Natural killer cell (primary cell): ENCODE measurements around the gene LDB2. TPM values are rescaled to one million over a fixed set of nuclear protein-coding genes. Genes with fewer than 3 reads are reported as not detected.

Experiments
- ATAC-seq, 3 donors: fragments of 150-1000 bp in 2 of 3; fragments of 200-7000 bp in 1 of 3; cut with Tn5 transposase; 1 replicate in 1 of 3; 2 replicates in 2 of 3; pipeline ENCODE4 v1.10.0; 2021; ENCODE audit warnings: mild to moderate bottlenecking in 2 of 3, moderate library complexity in 2 of 3
- DNase-seq, 2 donors: peaks; one replicate each; pipeline versions ENCODE4 v3.0.0 to v3.0.0-alpha.2; 2013 to 2021; ENCODE audit warnings: mixed read lengths in 1 of 2
- H3K27ac ChIP-seq: one replicate; pipeline ENCODE4 v1.5.1; 2013; ENCODE audit warnings: mild to moderate bottlenecking, low read length
- H3K27me3 ChIP-seq: one replicate; pipeline ENCODE4 v1.6.1; 2013; ENCODE audit warnings: low read length; ENCODE audit not compliant: control insufficient read depth, insufficient read depth
- H3K36me3 ChIP-seq: one replicate; pipeline ENCODE4 v1.6.1; 2013; ENCODE audit warnings: low read length; ENCODE audit not compliant: control insufficient read depth, insufficient read depth
- H3K4me1 ChIP-seq: one replicate; pipeline ENCODE4 v1.6.1; 2013; ENCODE audit warnings: low read length; ENCODE audit not compliant: control insufficient read depth, insufficient read depth
- H3K4me3 ChIP-seq: one replicate; pipeline ENCODE4 v1.5.1; 2013; ENCODE audit warnings: low read length
- H3K9me3 ChIP-seq: one replicate; pipeline ENCODE4 v1.6.1; 2013; ENCODE audit warnings: low read length; ENCODE audit not compliant: control insufficient read depth, insufficient read depth
- H3K27ac Mint-ChIP-seq, 2 donors: one replicate each; pipeline ENCODE4 v1.8.0; 2022; ENCODE audit warnings: mild to moderate bottlenecking in 2 of 2, mixed read lengths in 2 of 2, moderate library complexity in 1 of 2
- H3K27me3 Mint-ChIP-seq, 2 donors: one replicate each; pipeline ENCODE4 v1.8.0; 2022; ENCODE audit warnings: low read depth in 2 of 2, mixed read lengths in 2 of 2
- H3K36me3 Mint-ChIP-seq: one replicate; pipeline ENCODE4 v1.8.0; 2022; ENCODE audit warnings: mixed read lengths
- H3K4me1 Mint-ChIP-seq, 2 donors: one replicate each; pipeline ENCODE4 v1.8.0; 2022; ENCODE audit warnings: mixed read lengths in 2 of 2
- H3K4me3 Mint-ChIP-seq: one replicate; pipeline ENCODE4 v1.8.0; 2022; ENCODE audit warnings: mild to moderate bottlenecking, moderate library complexity, mixed read lengths
- H3K9me3 Mint-ChIP-seq, 2 donors: one replicate each; pipeline ENCODE4 v1.8.0; 2022; ENCODE audit warnings: mixed read lengths in 2 of 2
- WGBS: methylation state at CpG from one replicate; pipeline ENCODE4 v1.1.7; 2013; ENCODE audit warnings: missing lambda C conversion rate; ENCODE audit not compliant: insufficient coverage; 5-methylcytosine and 5-hydroxymethylcytosine counted together
- intact Hi-C: fragments of 100-400 bp; cut with micrococcal nuclease; formaldehyde crosslinking; loops from one replicate; pipeline ENCODE4 v1.14.2; 2022
- total RNA-seq, 4 donors: library from RNA; stranded (reverse); fragments of 120-200 nt in 1 of 4; gene quantifications; one replicate each; pipeline versions ENCODE4 v1.2.3 to v1.2.4, GENCODE V29; 2013 to 2022
- TF ChIP-seq, protein P1 (sequence below): fragments of 200-600 bp; IDR thresholded peaks from one replicate; pipeline ENCODE4 v1.8.0; 2022; ENCODE audit warnings: antibody characterized with exemption

The LDB2 gene
- total RNA-seq, 3 donors from 2014 or later (not counting 1 experiment from before 2014, with no cell fraction given), result 8.2 to 14.2 (median 13.6) TPM

DNA sequence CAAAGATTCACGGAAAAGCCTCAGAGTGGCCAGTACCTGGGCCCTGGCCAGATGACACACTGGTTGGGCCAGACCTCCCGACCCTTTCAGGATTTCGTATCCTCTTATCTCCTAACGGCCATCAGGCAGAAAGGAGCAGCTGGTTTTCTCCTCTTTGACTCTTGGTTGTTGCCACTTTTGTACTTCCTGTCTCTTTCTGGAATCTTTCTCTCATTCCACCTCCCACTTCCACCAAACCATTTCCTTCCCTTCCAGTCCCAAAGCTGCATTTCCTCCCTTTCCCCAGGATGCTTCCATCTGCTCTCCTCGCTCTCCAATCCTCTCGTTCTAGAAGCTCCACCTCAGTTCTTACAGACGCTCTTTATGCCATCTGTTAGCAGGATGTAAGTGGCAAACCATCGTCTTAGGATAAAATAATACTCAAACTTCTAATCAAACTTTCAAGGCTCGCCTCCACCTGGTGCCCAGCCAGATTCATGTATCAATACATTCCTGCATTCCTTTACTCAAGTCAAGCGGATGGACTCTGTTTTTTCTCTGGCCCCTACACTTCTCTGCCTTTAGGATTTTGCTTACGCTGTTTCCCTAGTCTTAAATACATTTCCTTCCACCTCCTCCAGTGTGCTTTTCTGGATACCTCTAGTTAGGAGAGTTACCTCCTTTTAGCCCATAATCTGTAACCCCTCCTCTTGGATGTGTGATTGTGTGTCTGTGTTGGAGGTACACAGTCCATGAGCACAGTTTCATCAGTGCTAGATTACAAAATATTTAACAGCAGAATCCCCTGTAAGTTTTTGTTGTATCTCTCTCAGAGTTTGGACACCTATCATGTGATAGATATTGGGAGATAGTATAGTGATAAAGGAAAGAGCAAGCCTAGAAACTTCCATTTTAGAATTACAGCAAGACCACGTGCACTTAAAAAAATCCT lies 70.4 kb downstream of the LDB2 start:
- H3K4me1 Mint-ChIP-seq, result peaks cover 0 to 5% of the 10 kb centered on the region in 2 donors
- Histone ChIP-seq H3K4me1 (no peaks in the 10 kb centered on the region), H3K27ac (no peak overlapping the region), H3K36me3 (no peaks in the 10 kb centered on the region), H3K9me3 (no peaks in the 10 kb centered on the region), H3K4me3 (no peak overlapping the region), H3K27me3 (no peaks in the 10 kb centered on the region)
- DNase-seq (no peak), ATAC-seq (no peak)
- intact Hi-C loops, result no loop called here
- H3K9me3 Mint-ChIP-seq, result no peaks in the 10 kb centered on the region
- no peaks in the 10 kb centered on the region for H3K36me3 Mint-ChIP-seq
- WGBS, result 89% methylated on average over 11 of the region's 12 CpGs
- no peak overlapping the region for H3K27ac Mint-ChIP-seq
- H3K4me3 Mint-ChIP-seq, result no peak overlapping the region
- TF ChIP-seq, protein P1, sequence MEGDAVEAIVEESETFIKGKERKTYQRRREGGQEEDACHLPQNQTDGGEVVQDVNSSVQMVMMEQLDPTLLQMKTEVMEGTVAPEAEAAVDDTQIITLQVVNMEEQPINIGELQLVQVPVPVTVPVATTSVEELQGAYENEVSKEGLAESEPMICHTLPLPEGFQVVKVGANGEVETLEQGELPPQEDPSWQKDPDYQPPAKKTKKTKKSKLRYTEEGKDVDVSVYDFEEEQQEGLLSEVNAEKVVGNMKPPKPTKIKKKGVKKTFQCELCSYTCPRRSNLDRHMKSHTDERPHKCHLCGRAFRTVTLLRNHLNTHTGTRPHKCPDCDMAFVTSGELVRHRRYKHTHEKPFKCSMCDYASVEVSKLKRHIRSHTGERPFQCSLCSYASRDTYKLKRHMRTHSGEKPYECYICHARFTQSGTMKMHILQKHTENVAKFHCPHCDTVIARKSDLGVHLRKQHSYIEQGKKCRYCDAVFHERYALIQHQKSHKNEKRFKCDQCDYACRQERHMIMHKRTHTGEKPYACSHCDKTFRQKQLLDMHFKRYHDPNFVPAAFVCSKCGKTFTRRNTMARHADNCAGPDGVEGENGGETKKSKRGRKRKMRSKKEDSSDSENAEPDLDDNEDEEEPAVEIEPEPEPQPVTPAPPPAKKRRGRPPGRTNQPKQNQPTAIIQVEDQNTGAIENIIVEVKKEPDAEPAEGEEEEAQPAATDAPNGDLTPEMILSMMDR, result no peak
- peaks cover 0 to 3% of the 10 kb centered on the region in 2 donors for H3K27me3 Mint-ChIP-seq

DNA sequence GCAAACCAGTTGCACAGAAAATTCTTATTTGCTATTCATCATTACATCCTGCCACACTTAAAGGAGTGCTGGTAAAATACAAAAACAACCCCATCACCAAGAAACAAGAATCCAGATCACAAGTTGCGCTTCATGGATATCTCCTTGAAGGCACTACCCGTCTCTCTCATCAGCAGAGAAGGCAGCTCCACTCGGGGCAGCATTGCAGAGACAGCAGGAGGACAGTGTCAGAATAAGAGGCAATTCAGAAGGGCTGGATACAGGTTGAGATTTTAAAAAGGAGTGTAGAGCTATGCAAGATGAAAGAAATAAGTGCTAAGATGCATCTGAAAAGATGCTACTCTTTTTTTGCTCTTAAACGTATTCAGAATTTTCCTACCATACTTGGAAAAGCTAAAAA lies 71.4 kb downstream of the LDB2 start:
- Histone ChIP-seq H3K9me3 (no peaks in the 10 kb centered on the region), H3K4me1 (no peaks in the 10 kb centered on the region), H3K27ac (no peak overlapping the region), H3K27me3 (no peaks in the 10 kb centered on the region), H3K4me3 (no peak overlapping the region), H3K36me3 (no peaks in the 10 kb centered on the region)
- DNase-seq (no peak), ATAC-seq (no peak)
- H3K9me3 Mint-ChIP-seq, result no peaks in the 10 kb centered on the region
- no peaks in the 10 kb centered on the region for H3K36me3 Mint-ChIP-seq
- H3K27ac Mint-ChIP-seq, result no peak overlapping the region
- TF ChIP-seq, protein P1, result no peak
- no peak overlapping the region for H3K4me3 Mint-ChIP-seq
- intact Hi-C loops, result no loop called here
- H3K4me1 Mint-ChIP-seq, result peaks cover 0 to 5% of the 10 kb centered on the region in 2 donors
- 75% methylated on average over 4 of the region's 4 CpGs for WGBS
- peaks cover 0 to 3% of the 10 kb centered on the region in 2 donors for H3K27me3 Mint-ChIP-seq

- Histone ChIP-seq H3K27ac (no peak overlapping the region), H3K27me3 (no peaks in the 10 kb centered on the region), H3K36me3 (no peaks in the 10 kb centered on the region), H3K4me3 (no peak overlapping the region), H3K9me3 (no peaks in the 10 kb centered on the region), H3K4me1 (no peaks in the 10 kb centered on the region)
- WGBS, result 100% methylated on average over 2 of the region's 3 CpGs
- ATAC-seq, result no peak
- TF ChIP-seq, protein P1, result no peak
- Mint-ChIP-seq H3K27me3 (peaks cover 0 to 3% of the 10 kb centered on the region in 2 donors), H3K4me3 (no peak overlapping the region), H3K4me1 (peaks cover 0 to 5% of the 10 kb centered on the region in 2 donors), H3K36me3 (no peaks in the 10 kb centered on the region), H3K27ac (no peak overlapping the region), H3K9me3 (no peaks in the 10 kb centered on the region)
- no peak for DNase-seq
- intact Hi-C loops, result no loop called here
Observed at GRCh38 chr4:16826406-16826910, 72.0 kb downstream of the LDB2 start.
